ENCODE results near the gene SIPA1L3.

The SIPA1L3 gene

GRCh38 chr19:38055010-38055409 lies 148.0 kb downstream of the SIPA1L3 start:
- DNase-seq (ENCODE audit: low spot score): no peak
- TF ChIP-seq, protein P1, sequence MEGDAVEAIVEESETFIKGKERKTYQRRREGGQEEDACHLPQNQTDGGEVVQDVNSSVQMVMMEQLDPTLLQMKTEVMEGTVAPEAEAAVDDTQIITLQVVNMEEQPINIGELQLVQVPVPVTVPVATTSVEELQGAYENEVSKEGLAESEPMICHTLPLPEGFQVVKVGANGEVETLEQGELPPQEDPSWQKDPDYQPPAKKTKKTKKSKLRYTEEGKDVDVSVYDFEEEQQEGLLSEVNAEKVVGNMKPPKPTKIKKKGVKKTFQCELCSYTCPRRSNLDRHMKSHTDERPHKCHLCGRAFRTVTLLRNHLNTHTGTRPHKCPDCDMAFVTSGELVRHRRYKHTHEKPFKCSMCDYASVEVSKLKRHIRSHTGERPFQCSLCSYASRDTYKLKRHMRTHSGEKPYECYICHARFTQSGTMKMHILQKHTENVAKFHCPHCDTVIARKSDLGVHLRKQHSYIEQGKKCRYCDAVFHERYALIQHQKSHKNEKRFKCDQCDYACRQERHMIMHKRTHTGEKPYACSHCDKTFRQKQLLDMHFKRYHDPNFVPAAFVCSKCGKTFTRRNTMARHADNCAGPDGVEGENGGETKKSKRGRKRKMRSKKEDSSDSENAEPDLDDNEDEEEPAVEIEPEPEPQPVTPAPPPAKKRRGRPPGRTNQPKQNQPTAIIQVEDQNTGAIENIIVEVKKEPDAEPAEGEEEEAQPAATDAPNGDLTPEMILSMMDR (conservative IDR thresholded peaks at IDR 0.05; ENCODE audit: low read depth): no peak
- ChIA-PET POLR2A (ENCODE audit: low non-redundant PET) (interaction anchor here (0.9 kb wide), 1 partner anchor 11 kb away, joined by 4 read pairs; no protein-coding TSS in a partner anchor), CTCF (no interaction called here)
- no peak overlapping the region for H3K27ac ChIP-seq

- POLR2A ChIA-PET (ENCODE audit: low non-redundant PET): interaction anchor here (0.9 kb wide), 1 partner anchor 12 kb away, joined by 4 read pairs; no protein-coding TSS in a partner anchor
- no peak overlapping the region for H3K27ac ChIP-seq
- CTCF ChIA-PET: interaction anchor here (0.6 kb wide), 2 partner anchors 13 to 431 kb away, joined by 3 read pairs; no protein-coding TSS in a partner anchor
- DNase-seq (ENCODE audit: low spot score): no peak
- TF ChIP-seq, protein P1 (conservative IDR thresholded peaks at IDR 0.05; ENCODE audit: low read depth): no peak
Observed at GRCh38 chr19:38055655-38056521, 148.9 kb downstream of the SIPA1L3 start.

GRCh38 chr19:38056646-38057045 lies 149.6 kb downstream of the SIPA1L3 start:
- TF ChIP-seq, protein P1 (conservative IDR thresholded peaks at IDR 0.05; ENCODE audit: low read depth): no peak
- ChIA-PET CTCF (interaction anchor here (0.6 kb wide), 1 partner anchor 432 kb away, joined by 3 read pairs; no protein-coding TSS in a partner anchor), POLR2A (ENCODE audit: low non-redundant PET) (no interaction called here)
- DNase-seq (ENCODE audit: low spot score): no peak
- H3K27ac ChIP-seq: no peak overlapping the region

DNA sequence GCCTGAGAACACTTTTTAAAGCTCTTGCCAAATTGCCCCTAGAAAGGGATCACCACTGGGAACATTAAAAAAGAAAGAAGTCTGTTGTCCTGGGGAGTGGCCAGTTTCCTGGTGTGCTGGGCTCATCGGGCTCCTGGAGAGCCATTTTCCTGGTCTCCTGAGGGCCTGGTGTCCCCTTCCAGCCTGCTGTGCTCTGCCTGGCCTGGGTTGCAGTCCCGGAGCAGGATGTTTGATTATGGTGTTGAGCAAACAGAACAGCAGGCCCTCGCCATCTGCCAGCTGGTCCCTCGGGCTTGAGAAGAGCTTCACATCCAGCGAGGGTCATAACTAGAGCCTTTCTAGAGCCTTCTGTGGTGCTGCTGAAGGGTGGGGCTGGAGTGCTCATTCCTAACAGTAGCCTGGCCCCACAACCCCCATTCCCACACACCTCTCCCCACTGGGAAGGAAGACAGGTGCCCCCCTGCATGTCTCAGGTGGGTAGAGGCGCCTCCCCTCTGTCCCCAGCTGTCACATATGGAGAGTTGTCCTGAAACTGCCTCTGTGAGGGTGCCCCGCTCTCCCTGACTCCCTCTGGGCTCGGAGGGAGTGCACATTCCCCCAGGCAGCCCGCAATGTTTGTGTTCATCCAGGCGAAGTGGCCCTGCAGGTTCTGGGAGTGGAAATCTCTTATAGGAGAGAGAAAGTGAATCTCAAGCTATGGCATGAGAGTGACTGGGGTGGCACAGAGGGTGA lies 151.1 kb downstream of the SIPA1L3 start:
- TF ChIP-seq, protein P1 (conservative IDR thresholded peaks at IDR 0.05; ENCODE audit: low read depth): no peak
- H3K27ac ChIP-seq: peak overlapping the region; percentile 24
- no peak for DNase-seq (ENCODE audit: low spot score)
- ChIA-PET CTCF (interaction anchor here (1.0 kb wide), 1 partner anchor 156 kb away, joined by 3 read pairs; no protein-coding TSS in a partner anchor), POLR2A (ENCODE audit: low non-redundant PET) (no interaction called here)

- POLR2A ChIA-PET (ENCODE audit: low non-redundant PET): interaction anchor here (0.6 kb wide), 1 partner anchor 30 kb away, joined by 5 read pairs; no protein-coding TSS in a partner anchor
- DNase-seq (ENCODE audit: low spot score): no peak
- 0 out of 2 replicates have a peak overlapping the region, but pooled peaks have one; percentile 18 for H3K27ac ChIP-seq
- CTCF ChIA-PET: no interaction called here
- TF ChIP-seq, protein P1 (conservative IDR thresholded peaks at IDR 0.05; ENCODE audit: low read depth): no peak
Observed at GRCh38 chr19:38059897-38060296, 152.9 kb downstream of the SIPA1L3 start.

GRCh38 chr19:38060331-38060730 lies 153.3 kb downstream of the SIPA1L3 start:
- TF ChIP-seq, protein P1 (conservative IDR thresholded peaks at IDR 0.05; ENCODE audit: low read depth): no peak
- CTCF ChIA-PET: interaction anchor here (0.7 kb wide), 1 partner anchor 35 kb away, joined by 3 read pairs; no protein-coding TSS in a partner anchor
- POLR2A ChIA-PET (ENCODE audit: low non-redundant PET): no interaction called here
- H3K27ac ChIP-seq: peak overlapping the region; percentile 39
- no peak for DNase-seq (ENCODE audit: low spot score)

Measured in RWPE1 (cell line).